ENCODE measurements around the gene IL31RA.
"Not testable (repeated sequence)": the region's sequence is repeated elsewhere in the genome, so short reads cannot be mapped to it uniquely, and the experiment has no call there.

Gene IL31RA

GRCh38 chr5:55850839-55851674, at the start of gene IL31RA:
Gene IL31RA (plus strand): TSS chr5:55851357. CDS start chr5:55851571, 214 bp downstream.
- DNase-seq, result no peak

GRCh38 chr5:55808814-55809213, 42.3 kb upstream of the IL31RA start:
- DNase-seq, result peak; percentile 5

GRCh38 chr5:55815939-55816338, 35.2 kb upstream of the IL31RA start:
- not testable (repeated sequence) for DNase-seq

GRCh38 chr5:55816342-55816741, 34.8 kb upstream of the IL31RA start:
- no peak for DNase-seq

- no peak for DNase-seq
Measured at GRCh38 chr5:55817030-55817429, 34.1 kb upstream of the IL31RA start.

GRCh38 chr5:55820488-55820887, 30.7 kb upstream of the IL31RA start:
- no peak for DNase-seq

GRCh38 chr5:55821731-55822512, 29.2 kb upstream of the IL31RA start:
- DNase-seq, result no peak

GRCh38 chr5:55823151-55823796, 27.9 kb upstream of the IL31RA start:
- DNase-seq, result no peak

- DNase-seq, result no peak
Measured at GRCh38 chr5:55829956-55830355, 21.2 kb upstream of the IL31RA start.

- no peak for DNase-seq
Measured at GRCh38 chr5:55832446-55832845, 18.7 kb upstream of the IL31RA start.

- DNase-seq, result no peak
Measured at GRCh38 chr5:55836191-55836590, 15.0 kb upstream of the IL31RA start.

- no peak for DNase-seq
Measured at GRCh38 chr5:55841976-55842375, 9.2 kb upstream of the IL31RA start.

- no peak for DNase-seq
Measured at GRCh38 chr5:55847837-55848236, 3.3 kb upstream of the IL31RA start.

- no peak for DNase-seq
Measured at GRCh38 chr5:55848783-55849182, 2.4 kb upstream of the IL31RA start.

GRCh38 chr5:55851675-55851979, 470 bp downstream of the IL31RA start:
- DNase-seq, result no peak

- DNase-seq, result no peak
Measured at GRCh38 chr5:55852503-55852902, 1.3 kb downstream of the IL31RA start.

GRCh38 chr5:55853041-55853670, 2.0 kb downstream of the IL31RA start:
- DNase-seq, result no peak

- DNase-seq, result no peak
Measured at GRCh38 chr5:55853818-55854217, 2.7 kb downstream of the IL31RA start.

GRCh38 chr5:55855509-55855908, 4.4 kb downstream of the IL31RA start:
- peak; percentile 2 for DNase-seq

GRCh38 chr5:55856516-55857246, 5.5 kb downstream of the IL31RA start:
- DNase-seq, result peak; percentile 40

- no peak for DNase-seq
Measured at GRCh38 chr5:55857247-55857640, 6.1 kb downstream of the IL31RA start.

GRCh38 chr5:55858104-55858503, 6.9 kb downstream of the IL31RA start:
- no peak for DNase-seq

GRCh38 chr5:55860288-55860687, 9.1 kb downstream of the IL31RA start:
- no peak for DNase-seq

All from CD4-positive, alpha-beta T cell treated with Interleukin-12 subunit alpha and Interleukin-12 subunit beta, for 1 hour (primary cell).